Coronary artery (tissue), 2 donors: ENCODE measurements around the gene CRYBG3.

Experiments
- DNase-seq: peaks from one replicate; pipeline ENCODE4 v3.0.0-alpha.2; 2017; ENCODE audit warnings: low spot score
- H3K27ac ChIP-seq, 2 donors: fragments of 200-600 bp; sonication (generic); one replicate each; pipeline ENCODE4 v1.5.1; 2016 to 2019
- H3K4me3 ChIP-seq: fragments of 200-600 bp; sonication (generic); 2 replicates; pipeline ENCODE4 v1.5.1; 2016; ENCODE audit warnings: mild to moderate bottlenecking, moderate library complexity
- CTCF ChIP-seq: fragments of 200-600 bp; sonication (generic); IDR thresholded peaks from one replicate; pipeline ENCODE4 v1.5.1; 2019; ENCODE audit warnings: antibody characterized with exemption

CRYBG3 gene

GRCh38 chr3:97952872-97953271, 131.1 kb downstream of the CRYBG3 start:
- TF ChIP-seq CTCF, result no peak
- no peak for DNase-seq
- Histone ChIP-seq H3K27ac (no peak overlapping the region), H3K4me3 (no peak overlapping the region)

- TF ChIP-seq CTCF, result no peak
- Histone ChIP-seq H3K27ac (no peak overlapping the region), H3K4me3 (no peak overlapping the region)
- no peak for DNase-seq
Observed at GRCh38 chr3:97954228-97954827, 132.5 kb downstream of the CRYBG3 start.

DNA sequence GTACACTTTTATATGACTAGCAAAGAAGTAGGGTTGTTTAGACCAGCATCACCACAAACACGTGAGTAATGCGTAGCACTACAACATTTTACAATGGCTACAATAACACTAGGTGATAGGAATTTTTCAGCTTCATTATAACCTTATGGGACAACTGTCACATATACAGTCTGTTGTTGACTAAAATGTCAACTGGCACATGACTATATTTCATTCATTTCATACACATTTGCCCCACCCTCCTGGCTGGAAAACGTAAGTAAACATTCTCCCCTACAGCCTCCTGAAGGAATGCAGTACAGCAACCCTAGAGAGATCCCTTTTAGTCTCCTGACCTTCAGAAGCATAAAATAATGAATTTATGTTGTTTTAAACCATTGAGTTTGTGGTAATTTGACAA, 134.2 kb downstream of the CRYBG3 start:
- TF ChIP-seq CTCF, result no peak
- Histone ChIP-seq H3K27ac (no peak overlapping the region), H3K4me3 (no peak overlapping the region)
- no peak for DNase-seq

GRCh38 chr3:97957617-97958311, 136.0 kb downstream of the CRYBG3 start:
- DNase-seq, result no peak
- Histone ChIP-seq H3K27ac (no peak overlapping the region), H3K4me3 (no peak overlapping the region)
- no peak for TF ChIP-seq CTCF

GRCh38 chr3:97958396-97958795, 136.6 kb downstream of the CRYBG3 start:
- H3K4me3 ChIP-seq, result no peak overlapping the region
- TF ChIP-seq CTCF, result no peak
- H3K27ac ChIP-seq, result no peak overlapping the region
- no peak for DNase-seq

DNA sequence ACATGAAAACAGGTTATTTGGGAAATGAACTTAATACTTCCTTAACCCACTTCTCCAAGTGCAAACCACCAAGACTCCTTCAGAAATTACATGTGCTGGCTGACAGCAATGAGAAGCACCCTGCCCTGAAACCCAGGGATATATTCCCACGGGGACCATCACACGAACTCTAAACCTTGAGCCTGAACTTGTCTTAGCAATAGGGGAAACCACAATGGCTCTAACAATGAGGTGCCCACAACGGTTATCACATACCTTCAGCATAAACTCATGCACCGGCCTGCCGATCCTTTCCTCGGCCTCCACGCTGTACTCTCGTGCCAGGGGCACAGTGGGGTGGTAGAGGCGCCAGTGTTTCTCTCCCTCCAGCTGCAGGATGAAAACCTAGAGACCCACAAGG, 137.0 kb downstream of the CRYBG3 start:
- no peak for DNase-seq
- TF ChIP-seq CTCF, result no peak

DNA sequence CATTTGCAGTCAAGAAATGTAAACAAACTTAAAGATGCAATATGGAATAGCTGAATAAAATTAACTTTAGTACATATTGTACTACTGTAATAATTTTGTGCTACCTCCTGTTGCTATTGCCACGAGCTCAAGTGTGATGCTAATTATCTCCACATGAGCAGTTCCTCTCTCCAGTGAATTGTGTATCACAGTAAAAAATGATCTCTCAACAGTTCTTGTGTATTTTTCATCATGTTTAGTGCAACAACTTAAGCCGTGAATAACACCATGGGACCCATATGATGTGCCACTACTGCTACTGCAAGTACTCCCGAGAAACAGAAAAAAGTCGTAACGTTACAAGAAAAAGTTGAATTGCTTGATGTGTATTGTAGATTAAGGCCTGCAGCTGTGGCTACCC, 138.1 kb downstream of the CRYBG3 start:
- Histone ChIP-seq H3K27ac (no peak overlapping the region), H3K4me3 (no peak overlapping the region)
- DNase-seq, result no peak
- TF ChIP-seq CTCF, result no peak

More for the DNA sequence above, 137.0 kb downstream of the CRYBG3 start:
- H3K27ac ChIP-seq, result no peak overlapping the region
- no peak overlapping the region for H3K4me3 ChIP-seq
